HL-60 (cell line): ENCODE results near the gene GRK1.

Experiments used
- DNase-seq, 2 experiments: peaks; one replicate each; pipeline ENCODE4 v3.0.0-alpha.2; 2010 to 2020; ENCODE audit warnings: low read depth in 1 of 2, low spot score in 1 of 2
- H3K27ac ChIP-seq: fragments of 250-450 bp; sonication (Bioruptor Pico); replicated peaks from 2 replicates; pipeline ENCODE4 v1.5.1; 2020; ENCODE audit warnings: mild to moderate bottlenecking, moderate library complexity
- H3K27me3 ChIP-seq: fragments of 250-450 bp; sonication (Bioruptor Pico); 2 replicates; pipeline ENCODE4 v1.5.1; 2021; ENCODE audit warnings: mild to moderate bottlenecking, moderate library complexity; ENCODE audit not compliant: insufficient read depth, poor library complexity, severe bottlenecking
- H3K4me3 ChIP-seq: replicated peaks from 2 replicates; pipeline ENCODE4 v1.5.1; 2011; ENCODE audit warnings: mild to moderate bottlenecking, control low read depth, low read length; ENCODE audit not compliant: insufficient read depth
- GABPA ChIP-seq: IDR thresholded peaks from 2 replicates; pipeline ENCODE4 v1.6.1; 2012; ENCODE audit warnings: low read depth
- POLR2AphosphoS5 ChIP-seq: IDR thresholded peaks from 2 replicates; pipeline ENCODE4 v1.6.1; 2012; ENCODE audit warnings: low read depth
- SPI1 ChIP-seq: IDR thresholded peaks from 2 replicates; pipeline ENCODE4 v1.6.1; 2012; ENCODE audit warnings: low read depth, mild to moderate bottlenecking, borderline replicate concordance
- TF ChIP-seq, protein P1 (sequence below): IDR thresholded peaks from 2 replicates; pipeline ENCODE4 v1.6.1; 2012; ENCODE audit warnings: low read depth; ENCODE audit not compliant: insufficient replicate concordance
- TF ChIP-seq, protein P2 (sequence below): IDR thresholded peaks from one replicate; pipeline ENCODE4 v1.5.1; 2011; ENCODE audit warnings: low read length, control low read depth, inconsistent platforms; ENCODE audit not compliant: insufficient read depth

GRK1 gene

DNA sequence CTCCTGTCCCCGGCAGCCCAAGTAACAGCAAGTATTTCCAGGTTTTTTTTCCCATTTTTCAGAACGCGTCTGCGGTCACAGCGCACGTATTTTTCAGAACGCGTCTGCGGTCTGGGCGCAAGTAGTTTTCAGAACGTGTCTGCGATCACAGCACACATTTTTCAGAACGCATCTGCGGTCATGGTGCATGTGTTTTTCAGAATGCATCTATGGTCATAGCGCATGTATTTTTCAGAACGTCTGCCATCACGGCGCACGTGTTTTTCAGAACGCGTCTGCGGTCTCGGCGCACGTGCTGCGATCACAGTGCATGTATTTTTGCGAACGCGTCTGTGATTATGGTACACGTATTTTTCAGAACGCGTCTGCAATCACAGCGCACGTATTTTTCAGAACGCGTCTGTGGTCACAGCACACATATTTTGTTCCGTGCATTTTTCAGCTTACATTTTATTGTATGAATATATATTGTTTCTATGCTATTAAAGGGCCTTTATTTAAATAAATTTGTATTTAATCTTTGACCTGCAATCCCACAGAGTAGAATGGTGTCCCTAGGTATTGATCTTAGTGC lies 28.8 kb upstream of the GRK1 start:
- no peak overlapping the region for H3K4me3 ChIP-seq
- no peaks in the 10 kb centered on the region for H3K27me3 ChIP-seq
- H3K27ac ChIP-seq = no peak overlapping the region
- no peak for DNase-seq
- TF ChIP-seq GABPA = no peak
- TF ChIP-seq, protein P1, sequence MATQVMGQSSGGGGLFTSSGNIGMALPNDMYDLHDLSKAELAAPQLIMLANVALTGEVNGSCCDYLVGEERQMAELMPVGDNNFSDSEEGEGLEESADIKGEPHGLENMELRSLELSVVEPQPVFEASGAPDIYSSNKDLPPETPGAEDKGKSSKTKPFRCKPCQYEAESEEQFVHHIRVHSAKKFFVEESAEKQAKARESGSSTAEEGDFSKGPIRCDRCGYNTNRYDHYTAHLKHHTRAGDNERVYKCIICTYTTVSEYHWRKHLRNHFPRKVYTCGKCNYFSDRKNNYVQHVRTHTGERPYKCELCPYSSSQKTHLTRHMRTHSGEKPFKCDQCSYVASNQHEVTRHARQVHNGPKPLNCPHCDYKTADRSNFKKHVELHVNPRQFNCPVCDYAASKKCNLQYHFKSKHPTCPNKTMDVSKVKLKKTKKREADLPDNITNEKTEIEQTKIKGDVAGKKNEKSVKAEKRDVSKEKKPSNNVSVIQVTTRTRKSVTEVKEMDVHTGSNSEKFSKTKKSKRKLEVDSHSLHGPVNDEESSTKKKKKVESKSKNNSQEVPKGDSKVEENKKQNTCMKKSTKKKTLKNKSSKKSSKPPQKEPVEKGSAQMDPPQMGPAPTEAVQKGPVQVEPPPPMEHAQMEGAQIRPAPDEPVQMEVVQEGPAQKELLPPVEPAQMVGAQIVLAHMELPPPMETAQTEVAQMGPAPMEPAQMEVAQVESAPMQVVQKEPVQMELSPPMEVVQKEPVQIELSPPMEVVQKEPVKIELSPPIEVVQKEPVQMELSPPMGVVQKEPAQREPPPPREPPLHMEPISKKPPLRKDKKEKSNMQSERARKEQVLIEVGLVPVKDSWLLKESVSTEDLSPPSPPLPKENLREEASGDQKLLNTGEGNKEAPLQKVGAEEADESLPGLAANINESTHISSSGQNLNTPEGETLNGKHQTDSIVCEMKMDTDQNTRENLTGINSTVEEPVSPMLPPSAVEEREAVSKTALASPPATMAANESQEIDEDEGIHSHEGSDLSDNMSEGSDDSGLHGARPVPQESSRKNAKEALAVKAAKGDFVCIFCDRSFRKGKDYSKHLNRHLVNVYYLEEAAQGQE = no peak
- no peak for TF ChIP-seq SPI1
- TF ChIP-seq, protein P2, sequence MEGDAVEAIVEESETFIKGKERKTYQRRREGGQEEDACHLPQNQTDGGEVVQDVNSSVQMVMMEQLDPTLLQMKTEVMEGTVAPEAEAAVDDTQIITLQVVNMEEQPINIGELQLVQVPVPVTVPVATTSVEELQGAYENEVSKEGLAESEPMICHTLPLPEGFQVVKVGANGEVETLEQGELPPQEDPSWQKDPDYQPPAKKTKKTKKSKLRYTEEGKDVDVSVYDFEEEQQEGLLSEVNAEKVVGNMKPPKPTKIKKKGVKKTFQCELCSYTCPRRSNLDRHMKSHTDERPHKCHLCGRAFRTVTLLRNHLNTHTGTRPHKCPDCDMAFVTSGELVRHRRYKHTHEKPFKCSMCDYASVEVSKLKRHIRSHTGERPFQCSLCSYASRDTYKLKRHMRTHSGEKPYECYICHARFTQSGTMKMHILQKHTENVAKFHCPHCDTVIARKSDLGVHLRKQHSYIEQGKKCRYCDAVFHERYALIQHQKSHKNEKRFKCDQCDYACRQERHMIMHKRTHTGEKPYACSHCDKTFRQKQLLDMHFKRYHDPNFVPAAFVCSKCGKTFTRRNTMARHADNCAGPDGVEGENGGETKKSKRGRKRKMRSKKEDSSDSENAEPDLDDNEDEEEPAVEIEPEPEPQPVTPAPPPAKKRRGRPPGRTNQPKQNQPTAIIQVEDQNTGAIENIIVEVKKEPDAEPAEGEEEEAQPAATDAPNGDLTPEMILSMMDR = no peak
- TF ChIP-seq POLR2AphosphoS5 = no peak

DNA sequence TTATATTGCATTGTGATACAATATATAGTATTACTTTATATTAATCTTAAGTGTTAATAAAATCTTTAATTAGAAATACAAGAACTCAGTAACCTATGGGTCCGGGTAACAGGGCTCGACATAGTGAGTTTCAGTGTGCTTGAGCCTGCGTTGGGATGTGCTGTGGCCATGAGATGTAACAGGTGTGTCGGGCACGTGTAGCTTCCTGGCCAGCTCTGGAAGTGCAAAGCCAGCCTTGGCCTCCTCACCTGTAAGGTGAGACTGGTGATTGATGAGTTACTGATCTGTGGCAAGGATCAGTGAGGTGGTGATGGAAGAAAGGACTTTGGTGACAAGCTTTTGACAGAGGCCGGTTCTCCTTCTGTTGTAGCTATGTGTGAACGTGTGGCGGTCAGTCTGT lies 28.2 kb upstream of the GRK1 start:
- TF ChIP-seq, protein P1 = no peak
- TF ChIP-seq SPI1 = no peak
- TF ChIP-seq GABPA = no peak
- TF ChIP-seq, protein P2 = no peak
- TF ChIP-seq POLR2AphosphoS5 = no peak
- DNase-seq = no peak
- Histone ChIP-seq H3K4me3 (no peak overlapping the region), H3K27me3 (no peaks in the 10 kb centered on the region), H3K27ac (no peak overlapping the region)

DNA sequence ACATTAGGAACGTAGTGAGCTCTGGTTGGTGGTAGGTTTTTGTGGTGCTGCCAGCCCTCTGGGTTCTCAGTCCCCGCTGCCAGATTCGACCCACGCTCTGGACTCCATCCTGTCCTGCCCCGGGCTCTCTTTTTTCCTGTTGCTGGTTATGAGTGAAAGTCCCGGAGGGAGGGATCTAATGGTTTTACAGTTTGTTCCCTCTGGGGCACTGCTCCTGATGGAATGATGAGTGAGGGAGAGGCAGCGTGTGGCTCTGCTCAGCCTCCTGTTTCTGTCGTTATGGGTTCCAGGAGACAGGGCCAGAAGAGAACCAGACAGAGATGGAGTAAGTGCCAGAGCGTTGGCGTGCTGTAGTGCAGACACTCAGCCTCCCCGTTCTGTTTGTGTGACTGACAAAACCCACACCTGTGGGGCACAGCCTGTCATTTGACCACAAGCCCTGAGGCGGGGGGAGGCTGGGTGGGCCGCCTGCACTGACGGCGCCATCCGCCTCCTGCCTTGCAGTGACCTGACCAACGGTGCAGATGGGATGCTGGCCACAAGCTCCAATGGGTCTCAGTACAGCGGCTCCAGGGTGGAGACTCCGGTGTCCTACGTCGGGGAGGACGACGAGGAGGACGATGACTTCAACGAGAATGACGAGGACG lies 27.3 kb upstream of the GRK1 start:
- Histone ChIP-seq H3K4me3 (no peak overlapping the region), H3K27ac (no peak overlapping the region), H3K27me3 (no peaks in the 10 kb centered on the region)
- TF ChIP-seq, protein P2 = no peak
- TF ChIP-seq POLR2AphosphoS5 = no peak
- no peak for TF ChIP-seq SPI1
- no peak for DNase-seq

DNA sequence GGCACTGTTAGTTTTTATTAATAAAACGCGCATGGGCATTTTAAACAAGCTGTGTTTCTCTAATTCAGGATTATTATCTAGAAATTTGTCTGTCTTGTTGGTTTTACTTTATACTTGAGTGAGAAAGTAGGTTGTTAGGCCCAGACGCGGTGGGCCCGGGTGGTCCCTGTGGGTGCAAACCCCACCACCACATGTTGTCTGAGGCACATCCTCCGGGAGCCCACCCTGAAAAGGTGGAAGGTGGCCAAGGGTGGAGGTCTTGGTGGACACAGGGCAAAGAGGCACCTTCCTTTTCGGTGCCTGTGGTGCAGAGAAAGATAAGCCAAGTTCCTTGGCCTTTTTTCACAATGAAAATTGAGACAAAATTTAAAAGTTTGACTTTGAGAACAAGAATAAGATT lies 25.6 kb upstream of the GRK1 start:
- Histone ChIP-seq H3K27ac (no peak overlapping the region), H3K4me3 (no peak overlapping the region), H3K27me3 (no peaks in the 10 kb centered on the region)
- DNase-seq = no peak
- TF ChIP-seq POLR2AphosphoS5 (no peak), SPI1 (no peak), GABPA (no peak)
- TF ChIP-seq, protein P1 = no peak
- TF ChIP-seq, protein P2 = no peak
